ENCODE data around the gene RMND5A. TPM values are rescaled to one million over a fixed set of nuclear protein-coding genes. Genes with fewer than 3 reads are reported as not detected.

The RMND5A gene
- total RNA-seq, 2 donors from 2014 or later = 27.4 to 28.5 TPM

DNA sequence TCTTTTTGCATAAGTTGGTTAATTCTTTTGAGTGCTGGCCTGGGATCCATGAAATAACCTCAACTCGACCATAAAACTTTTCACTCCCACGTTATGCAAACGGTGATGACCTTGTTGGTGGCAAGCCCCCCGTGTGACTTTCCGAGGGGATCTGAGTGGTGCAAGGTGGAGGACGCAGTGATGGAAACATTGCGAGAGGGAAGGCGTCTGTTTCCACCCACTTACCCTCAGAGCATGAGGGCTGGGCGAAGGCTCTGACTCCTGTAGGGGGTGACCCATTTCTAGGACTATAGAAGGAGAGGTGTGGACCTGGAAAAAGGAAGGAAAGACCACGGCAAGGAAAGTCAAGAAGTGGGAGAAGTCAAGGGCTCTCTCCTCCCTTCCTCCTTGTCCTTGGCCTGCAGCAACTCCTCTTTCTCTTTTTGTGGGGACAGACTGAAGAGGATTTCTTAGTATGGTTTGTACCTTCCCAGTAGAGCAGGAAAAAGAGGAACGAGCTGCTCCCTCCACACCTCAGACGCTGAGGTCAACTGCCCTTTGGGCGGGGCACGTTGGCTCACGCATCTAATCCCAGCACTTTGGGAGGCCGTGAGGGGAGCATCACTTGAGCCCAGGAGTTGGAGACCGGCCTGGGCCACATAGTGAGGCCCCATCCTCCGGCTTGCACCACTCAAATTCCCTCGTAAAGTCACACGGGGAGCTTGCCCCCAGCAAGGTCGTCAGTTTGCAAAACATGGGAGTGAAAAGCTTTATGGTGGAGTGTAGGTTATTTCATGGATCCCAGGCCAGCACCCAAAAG, 86.2 kb downstream of the RMND5A start:
- no peak overlapping the region for H3K4me3 ChIP-seq
- ATAC-seq = no peak
- H3K27me3 ChIP-seq = no peaks in the 10 kb centered on the region
- H3K27ac ChIP-seq = no peak overlapping the region
- intact Hi-C loops (cut with DNase I) = no loop called here
- no peaks in the 10 kb centered on the region for H3K9me3 ChIP-seq
- no peaks in the 10 kb centered on the region for H3K36me3 ChIP-seq (replicated peaks in 1 of 2; ENCODE audit: insufficient read depth in 1 of 2, low read depth in 2 of 2)
- no peak for DNase-seq
- peaks cover 19% of the 10 kb centered on the region for H3K4me1 ChIP-seq
- 76 to 78% methylated on average over 21 of the region's 21 CpGs for WGBS, 2 donors
- no peak for TF ChIP-seq POLR2A (IDR thresholded peaks at IDR 0.05)
- TF ChIP-seq, protein P1, sequence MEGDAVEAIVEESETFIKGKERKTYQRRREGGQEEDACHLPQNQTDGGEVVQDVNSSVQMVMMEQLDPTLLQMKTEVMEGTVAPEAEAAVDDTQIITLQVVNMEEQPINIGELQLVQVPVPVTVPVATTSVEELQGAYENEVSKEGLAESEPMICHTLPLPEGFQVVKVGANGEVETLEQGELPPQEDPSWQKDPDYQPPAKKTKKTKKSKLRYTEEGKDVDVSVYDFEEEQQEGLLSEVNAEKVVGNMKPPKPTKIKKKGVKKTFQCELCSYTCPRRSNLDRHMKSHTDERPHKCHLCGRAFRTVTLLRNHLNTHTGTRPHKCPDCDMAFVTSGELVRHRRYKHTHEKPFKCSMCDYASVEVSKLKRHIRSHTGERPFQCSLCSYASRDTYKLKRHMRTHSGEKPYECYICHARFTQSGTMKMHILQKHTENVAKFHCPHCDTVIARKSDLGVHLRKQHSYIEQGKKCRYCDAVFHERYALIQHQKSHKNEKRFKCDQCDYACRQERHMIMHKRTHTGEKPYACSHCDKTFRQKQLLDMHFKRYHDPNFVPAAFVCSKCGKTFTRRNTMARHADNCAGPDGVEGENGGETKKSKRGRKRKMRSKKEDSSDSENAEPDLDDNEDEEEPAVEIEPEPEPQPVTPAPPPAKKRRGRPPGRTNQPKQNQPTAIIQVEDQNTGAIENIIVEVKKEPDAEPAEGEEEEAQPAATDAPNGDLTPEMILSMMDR (IDR thresholded peaks at IDR 0.05) = no peak

DNA sequence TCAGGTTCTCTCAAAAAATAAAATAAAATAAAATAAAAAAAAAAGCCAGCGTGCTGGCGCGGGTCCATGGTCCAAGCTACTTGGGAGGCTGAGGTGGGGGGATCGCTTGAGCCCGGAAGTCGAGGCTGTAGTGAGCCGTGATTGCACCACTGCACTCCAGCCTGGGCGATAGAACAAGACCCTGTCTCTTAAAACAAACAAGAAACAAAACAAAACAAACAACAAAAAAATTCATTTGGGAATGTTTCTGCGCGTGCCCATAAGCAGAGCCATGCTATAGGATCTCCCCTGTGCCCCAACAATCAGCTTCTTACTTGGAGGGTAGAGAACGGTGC, 87.0 kb downstream of the RMND5A start:
- Histone ChIP-seq H3K9me3 (no peaks in the 10 kb centered on the region), H3K27me3 (no peaks in the 10 kb centered on the region), H3K36me3 (replicated peaks in 1 of 2; ENCODE audit: insufficient read depth in 1 of 2, low read depth in 2 of 2) (no peaks in the 10 kb centered on the region), H3K4me3 (peak overlapping the region in 1 of 2 donors; percentile 18), H3K27ac (no peak overlapping the region), H3K4me1 (peaks cover 19% of the 10 kb centered on the region)
- ATAC-seq (no peak), DNase-seq (no peak)
- WGBS, 2 donors = 40 to 48% methylated on average over 11 of the region's 11 CpGs
- no peak for TF ChIP-seq POLR2A (IDR thresholded peaks at IDR 0.05)
- TF ChIP-seq, protein P1 (IDR thresholded peaks at IDR 0.05) = no peak
- intact Hi-C loops (cut with DNase I) = no loop called here

DNA sequence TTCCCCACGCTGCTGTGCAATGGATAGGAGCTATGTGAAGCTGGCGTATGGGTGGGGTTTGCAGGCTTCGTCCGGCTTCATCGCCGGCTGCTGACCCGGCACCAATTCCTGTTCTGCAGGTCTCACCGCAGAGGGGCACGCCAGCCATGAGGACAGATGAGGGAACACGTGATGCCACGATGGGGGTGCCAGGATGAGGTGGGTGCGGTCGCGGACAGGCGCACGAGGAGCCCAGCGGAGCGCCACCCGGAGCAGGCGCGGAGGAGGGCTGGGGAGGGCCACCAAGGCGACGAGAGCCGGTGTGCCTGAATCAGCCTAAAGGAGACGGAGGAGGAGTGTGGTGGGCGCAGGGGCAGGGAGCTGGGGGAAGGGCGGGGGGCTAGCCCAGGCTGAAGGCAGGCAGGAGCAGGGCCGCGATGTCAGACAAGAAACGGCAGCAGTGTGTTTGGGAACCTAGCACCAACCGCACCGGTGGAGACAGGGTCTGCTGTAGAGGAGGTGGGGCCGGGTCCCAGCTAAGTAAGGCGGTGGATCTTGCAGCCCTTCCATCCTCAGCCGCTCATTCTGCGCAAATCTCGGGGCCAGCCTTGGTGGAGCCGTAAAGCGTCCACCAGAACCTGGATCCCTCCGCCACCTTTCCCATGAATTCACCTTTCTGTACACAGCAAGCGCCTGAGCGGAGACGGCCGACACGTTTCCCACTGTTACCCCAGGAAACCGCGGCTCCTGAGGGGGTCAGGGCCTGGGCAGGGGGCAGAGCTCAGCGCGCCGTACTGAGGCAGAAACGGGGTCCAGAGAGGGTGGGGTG, 87.6 kb downstream of the RMND5A start:
- no peaks in the 10 kb centered on the region for H3K27me3 ChIP-seq
- ATAC-seq = peak; percentile 60
- peak overlapping the region; percentile 18 to 36 for H3K4me3 ChIP-seq
- H3K4me1 ChIP-seq = peaks cover 19% of the 10 kb centered on the region
- H3K27ac ChIP-seq = peak overlapping the region in 3 of 4 donors; percentile 4 to 45 (median 45)
- 1 to 2% methylated on average over 30 to 51 of the region's 51 CpGs for WGBS, 2 donors
- peak in 1 of 3 donors; percentile 12 for TF ChIP-seq POLR2A (IDR thresholded peaks at IDR 0.05)
- TF ChIP-seq, protein P1 (IDR thresholded peaks at IDR 0.05) = no peak
- H3K9me3 ChIP-seq = no peaks in the 10 kb centered on the region
- intact Hi-C loops (cut with DNase I) = no loop called here
- DNase-seq = peak; percentile 31 to 58 (median 52)
- no peaks in the 10 kb centered on the region for H3K36me3 ChIP-seq (replicated peaks in 1 of 2; ENCODE audit: insufficient read depth in 1 of 2, low read depth in 2 of 2)

DNA sequence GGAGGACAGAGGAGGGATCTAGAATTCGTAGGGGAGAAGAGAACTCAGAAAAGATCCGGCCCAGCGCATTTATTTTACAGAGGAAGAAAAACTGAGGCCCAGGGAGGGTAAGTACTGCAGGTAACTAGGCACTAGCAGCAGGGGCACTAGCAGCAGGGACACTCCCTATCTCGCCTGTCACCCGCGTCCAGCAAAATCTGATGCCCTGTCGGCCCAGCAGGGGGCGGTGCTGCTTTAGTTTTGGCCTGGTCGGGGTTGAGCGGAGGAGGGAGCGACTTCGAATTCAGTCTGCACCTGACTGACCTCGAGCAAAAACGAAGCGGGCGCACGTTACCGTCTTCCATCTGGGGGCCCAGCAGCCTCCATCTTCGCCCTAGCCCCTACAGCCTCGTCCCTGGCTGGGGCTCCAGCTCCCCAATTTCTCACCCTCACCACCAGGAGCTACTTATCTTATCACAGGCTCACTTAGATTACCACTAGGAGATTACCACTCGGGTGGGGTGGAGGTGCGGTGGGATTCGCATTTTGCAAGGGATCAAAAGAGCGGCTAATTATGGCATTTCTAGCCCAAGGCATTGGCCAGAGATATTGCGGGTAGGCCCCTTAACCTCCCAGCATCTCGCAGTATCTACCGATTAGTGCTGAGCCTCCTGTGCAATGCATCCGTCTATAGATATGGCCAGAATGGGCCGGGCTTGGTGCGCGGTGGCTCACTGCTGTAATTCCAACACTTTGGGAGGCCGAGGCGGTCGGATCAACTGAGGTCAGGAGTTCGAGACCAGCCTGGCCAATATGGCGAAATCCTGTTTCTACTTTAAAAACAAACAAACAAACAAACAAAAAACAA, 88.4 kb downstream of the RMND5A start:
- DNase-seq (peak; percentile 87 to 90 (median 90)), ATAC-seq (peak; percentile 93)
- Histone ChIP-seq H3K27me3 (no peaks in the 10 kb centered on the region), H3K36me3 (replicated peaks in 1 of 2; ENCODE audit: insufficient read depth in 1 of 2, low read depth in 2 of 2) (no peaks in the 10 kb centered on the region), H3K4me3 (peak overlapping the region in 1 of 2 donors; percentile 18), H3K4me1 (peaks cover 19% of the 10 kb centered on the region), H3K9me3 (no peaks in the 10 kb centered on the region), H3K27ac (peak overlapping the region in 3 of 4 donors; percentile 4 to 45 (median 45))
- 15 to 17% methylated on average over 34 to 36 of the region's 36 CpGs for WGBS, 2 donors
- no peak for TF ChIP-seq POLR2A (IDR thresholded peaks at IDR 0.05)
- TF ChIP-seq, protein P1 (IDR thresholded peaks at IDR 0.05) = peak; percentile 71 to 96 (median 92)
- intact Hi-C loops (cut with DNase I) = no loop called here

All from body of pancreas (tissue), 4 donors.